Dermis lymphatic vessel endothelial cell (primary cell): ENCODE data around the gene GCNT1. TPM values are rescaled to one million over a fixed set of nuclear protein-coding genes. Genes with fewer than 3 reads are reported as not detected.

Source experiments
- total RNA-seq: library from RNA; depleted of rRNA; stranded (reverse); fragments of >200 nt; gene quantifications from 2 replicates; pipeline ENCODE4 v1.2.1, GENCODE V29; 2014

The GCNT1 gene
- 3.6 and 9.3 TPM in 2 replicates for total RNA-seq

GRCh38 chr9:76458903-76459693 lies at the start of gene GCNT1:
GCNT1 (plus strand) TSS chr9:76459182; CDS start chr9:76502382, 43,200 bp downstream.

Other genes with a start within 250 kb of the GCNT1 start
- gene RFK, start 64.8 kb upstream of the GCNT1 start, total RNA-seq: 50.4 and 50.7 TPM in 2 replicates